ENCODE measurements around the gene MED22.
A peak's percentile ranks its signal among the peaks of the same experiment; 100 is the strongest.

Gene MED22

DNA sequence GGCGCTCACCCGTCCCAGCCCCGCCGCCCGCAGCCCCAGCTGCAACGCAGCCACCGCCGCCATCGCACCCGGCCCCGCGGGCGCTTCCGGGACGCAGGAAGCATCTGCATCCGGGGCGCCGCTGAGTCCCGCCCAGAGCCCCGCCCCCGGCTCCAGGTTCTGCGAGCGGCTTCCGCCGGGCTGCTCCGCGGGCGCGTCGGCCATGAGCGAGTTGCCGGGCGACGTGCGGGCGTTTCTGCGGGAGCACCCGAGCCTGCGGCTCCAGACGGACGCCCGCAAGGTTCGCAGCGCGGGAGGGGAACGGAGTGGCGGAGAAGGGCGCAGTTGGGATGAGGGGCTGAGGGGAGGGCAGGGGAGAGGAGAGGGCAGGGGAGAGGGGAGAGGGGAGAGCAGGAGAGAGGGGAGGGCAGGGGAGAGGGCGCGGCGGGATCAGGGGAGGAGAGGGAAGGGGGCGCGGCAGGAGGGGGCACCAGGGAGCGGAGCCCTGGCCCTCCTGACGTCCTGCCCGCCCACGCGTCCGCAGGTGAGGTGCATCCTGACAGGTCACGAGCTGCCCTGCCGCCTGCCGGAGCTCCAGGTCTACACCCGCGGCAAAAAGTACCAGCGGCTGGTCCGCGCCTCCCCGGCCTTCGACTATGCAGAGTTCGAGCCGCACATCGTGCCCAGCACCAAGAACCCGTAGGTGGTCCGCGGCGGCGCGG is 8.6 kb upstream of the MED22 start, which contains the start of the genes SURF1 and SURF2:
TSS of gene SURF1 (minus strand) at position 97 of the 701 bp plus-strand sequence. CDS start at position 63, 34 bp downstream.
TSS of gene SURF2 (plus strand) at position 160 of the 701 bp plus-strand sequence. CDS start at position 203, 43 bp downstream.
- DNase-seq (ENCODE audit: low read depth in 2 of 3, low spot score in 2 of 3): peak in 2 of 3 experiments; percentile 62 to 77

DNA sequence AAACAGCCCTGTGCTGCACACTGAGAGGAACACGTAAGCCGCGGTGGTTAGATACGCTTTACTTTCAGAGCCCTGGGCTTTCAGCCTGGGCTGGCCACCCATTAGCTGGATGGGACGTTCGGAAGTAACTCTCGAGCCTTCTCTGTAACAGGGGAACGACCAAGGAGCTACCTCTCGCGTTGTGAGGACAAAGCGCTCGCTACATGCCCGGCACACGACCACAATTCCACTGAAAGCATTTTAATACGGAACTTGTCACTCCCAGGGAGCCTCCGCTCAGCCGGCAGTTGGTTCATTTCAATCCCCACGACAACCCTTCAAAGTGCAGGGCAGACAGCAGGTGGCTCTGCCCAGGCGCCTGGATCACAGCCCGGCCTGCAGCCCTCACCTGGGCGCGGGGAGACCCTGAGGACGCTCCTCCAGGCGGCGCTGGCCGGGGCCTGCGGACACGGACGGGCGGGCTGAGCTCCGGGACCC is 8.0 kb upstream of the MED22 start:
- DNase-seq (ENCODE audit: low read depth in 2 of 3, low spot score in 2 of 3): no peak

GRCh38 chr9:133354766-133355165 is 6.8 kb upstream of the MED22 start:
- DNase-seq (ENCODE audit: low read depth in 2 of 3, low spot score in 2 of 3): no peak

DNA sequence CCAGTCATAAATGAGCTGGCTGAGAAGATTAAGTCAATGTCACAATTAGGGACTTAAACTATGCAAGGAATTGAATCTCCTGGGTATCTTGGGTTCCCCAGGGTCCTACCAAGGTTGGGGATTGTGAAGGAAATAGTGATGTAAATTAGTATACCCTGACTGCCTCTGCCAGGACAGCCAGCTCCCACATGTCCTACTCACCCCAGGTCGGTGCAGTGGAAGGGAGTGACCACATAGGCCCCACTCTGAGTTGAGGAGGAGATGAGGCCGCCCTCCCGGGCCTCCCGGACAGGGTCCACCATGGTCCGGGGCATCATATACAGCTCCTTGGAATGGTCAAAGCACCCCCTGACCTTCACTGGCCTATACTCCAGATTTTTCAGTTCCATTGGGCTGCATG is 5.6 kb upstream of the MED22 start:
- no peak for DNase-seq (ENCODE audit: low read depth in 2 of 3, low spot score in 2 of 3)

DNA sequence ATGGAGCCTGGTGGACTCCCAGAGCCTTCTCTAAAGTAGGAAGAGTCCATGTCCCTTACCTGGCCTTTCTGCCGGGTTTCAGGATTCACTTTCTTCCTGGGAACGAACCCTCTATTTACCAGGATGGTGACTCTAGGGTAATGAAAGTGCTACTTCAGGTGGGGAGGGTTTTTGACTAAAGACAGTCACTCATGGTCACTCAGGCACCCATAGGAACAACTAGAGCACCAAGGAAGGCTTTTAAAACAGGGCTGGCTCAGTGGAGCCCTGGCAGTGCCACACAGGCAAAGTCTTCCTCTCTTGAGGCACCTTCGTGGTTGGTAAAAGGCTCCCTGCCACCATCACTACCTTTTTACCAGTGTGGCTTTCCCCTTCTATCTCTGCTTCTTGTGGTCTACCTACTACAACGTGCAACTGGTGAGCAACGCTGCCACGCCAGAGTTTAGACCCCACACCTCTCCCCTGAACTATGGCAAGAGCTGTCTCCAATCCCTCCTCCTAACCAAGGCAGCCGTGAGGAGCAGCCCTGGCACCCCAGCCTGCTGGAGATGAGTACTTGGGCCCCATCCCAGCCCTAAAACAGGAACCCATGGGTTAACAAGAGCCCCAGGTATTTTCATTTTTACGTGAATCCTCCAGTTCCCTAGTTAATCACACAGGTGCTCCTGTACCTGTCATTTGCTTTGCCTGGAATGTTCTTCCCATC is 4.9 kb upstream of the MED22 start:
- no peak for DNase-seq (ENCODE audit: low read depth in 2 of 3, low spot score in 2 of 3)

GRCh38 chr9:133351908-133352634 is 4.1 kb upstream of the MED22 start:
- no peak for DNase-seq (ENCODE audit: low read depth in 2 of 3, low spot score in 2 of 3)

DNA sequence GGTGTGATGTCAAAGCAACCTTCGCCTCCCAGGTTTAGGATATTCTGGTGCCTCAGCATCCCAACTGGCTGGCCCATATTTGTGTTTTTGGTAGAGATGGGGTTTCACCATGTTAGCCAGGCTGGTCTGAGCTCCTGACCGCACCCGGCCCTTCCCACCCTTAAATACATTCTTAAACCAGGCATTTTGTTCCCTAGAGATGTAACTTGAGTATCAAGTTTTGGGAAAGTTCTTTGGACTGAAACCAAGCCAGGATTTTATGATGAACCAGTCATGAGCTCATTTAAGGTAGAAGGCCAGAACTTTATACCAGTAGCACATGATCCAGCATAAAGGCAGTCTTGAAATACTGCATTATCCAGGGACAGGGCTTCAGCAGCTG is 3.6 kb upstream of the MED22 start:
- no peak for DNase-seq (ENCODE audit: low read depth in 2 of 3, low spot score in 2 of 3)

DNA sequence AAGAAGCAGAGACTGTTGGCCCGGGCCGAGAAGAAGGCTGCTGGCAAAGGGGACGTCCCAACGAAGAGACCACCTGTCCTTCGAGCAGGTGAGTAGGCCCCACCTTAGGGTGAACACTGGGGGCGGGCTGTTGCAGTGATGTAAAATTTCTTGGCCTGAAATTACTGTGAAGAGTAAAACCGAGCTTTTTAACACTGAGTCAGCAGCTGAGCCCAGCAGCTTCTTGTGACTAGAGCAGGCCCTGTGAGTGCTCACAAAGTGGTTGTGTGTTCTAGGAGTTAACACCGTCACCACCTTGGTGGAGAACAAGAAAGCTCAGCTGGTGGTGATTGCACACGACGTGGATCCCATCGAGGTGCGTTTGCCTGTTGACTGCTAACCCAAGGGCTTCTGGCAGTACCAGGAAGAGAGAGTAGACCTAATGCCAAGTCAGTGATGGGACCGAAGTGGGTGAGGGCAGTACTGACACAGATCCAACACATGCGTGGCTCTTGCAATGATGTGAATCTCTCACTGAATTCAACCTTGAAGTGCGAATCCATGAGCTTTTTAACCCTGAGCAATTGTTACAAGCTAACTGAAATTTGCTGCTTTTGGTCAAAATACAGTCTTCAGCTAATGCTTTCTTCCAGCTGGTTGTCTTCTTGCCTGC is 2.2 kb upstream of the MED22 start:
- DNase-seq (ENCODE audit: low read depth in 2 of 3, low spot score in 2 of 3): no peak

GRCh38 chr9:133348718-133349573 is 1.0 kb upstream of the MED22 start:
- DNase-seq (ENCODE audit: low read depth in 2 of 3, low spot score in 2 of 3): no peak

DNA sequence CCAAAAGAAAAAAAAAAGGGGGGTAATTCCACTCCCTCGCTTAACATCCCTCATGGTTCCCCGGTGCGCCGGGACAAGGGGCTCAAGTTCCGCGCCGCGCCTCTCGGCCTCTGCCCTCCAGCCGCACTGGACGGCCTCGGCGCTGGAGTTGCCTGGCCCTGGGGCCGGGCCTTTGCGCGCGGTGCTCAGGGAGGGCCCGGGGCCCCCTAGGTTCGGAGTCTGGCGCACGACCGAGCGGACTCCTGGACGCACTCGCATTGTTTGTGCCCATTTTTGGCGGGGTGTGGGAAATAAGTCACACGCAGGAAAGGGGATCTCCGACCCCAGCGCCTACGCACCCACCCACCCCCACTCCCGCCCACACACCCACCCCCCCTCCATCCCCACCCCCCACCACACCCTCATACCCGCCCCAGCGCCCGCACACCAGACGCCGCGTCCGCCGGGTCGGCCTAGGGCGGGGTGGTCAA is 381 bp downstream of the MED22 start:
- no peak for DNase-seq (ENCODE audit: low read depth in 2 of 3, low spot score in 2 of 3)

GRCh38 chr9:133346021-133346785 is 1.7 kb downstream of the MED22 start:
- no peak for DNase-seq (ENCODE audit: low read depth in 2 of 3, low spot score in 2 of 3)

GRCh38 chr9:133345596-133345995 is 2.3 kb downstream of the MED22 start:
- DNase-seq (ENCODE audit: low read depth in 2 of 3, low spot score in 2 of 3): no peak

DNA sequence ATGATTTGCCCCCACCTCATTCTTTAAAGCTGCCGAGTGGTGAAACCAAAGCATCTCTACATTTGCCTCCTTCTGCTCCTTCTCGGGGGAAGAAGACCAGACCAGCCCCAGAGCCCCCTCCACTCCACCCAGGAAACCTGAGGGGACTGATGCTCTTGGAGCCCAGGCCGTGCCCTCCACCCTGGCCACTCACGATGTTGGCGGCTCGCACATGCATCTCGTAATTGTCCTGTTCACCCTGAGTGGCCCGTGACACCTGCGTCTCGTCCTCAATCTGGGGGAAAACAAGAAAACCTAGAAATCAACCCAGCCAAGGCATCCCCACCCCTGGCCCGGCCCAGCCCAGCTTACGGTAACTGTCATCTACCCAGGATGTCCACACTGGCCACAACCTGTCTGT is 3.0 kb downstream of the MED22 start:
- DNase-seq (ENCODE audit: low read depth in 2 of 3, low spot score in 2 of 3): no peak

- DNase-seq (ENCODE audit: low read depth in 2 of 3, low spot score in 2 of 3): no peak
Measured at GRCh38 chr9:133344071-133344470, 3.9 kb downstream of the MED22 start.

DNA sequence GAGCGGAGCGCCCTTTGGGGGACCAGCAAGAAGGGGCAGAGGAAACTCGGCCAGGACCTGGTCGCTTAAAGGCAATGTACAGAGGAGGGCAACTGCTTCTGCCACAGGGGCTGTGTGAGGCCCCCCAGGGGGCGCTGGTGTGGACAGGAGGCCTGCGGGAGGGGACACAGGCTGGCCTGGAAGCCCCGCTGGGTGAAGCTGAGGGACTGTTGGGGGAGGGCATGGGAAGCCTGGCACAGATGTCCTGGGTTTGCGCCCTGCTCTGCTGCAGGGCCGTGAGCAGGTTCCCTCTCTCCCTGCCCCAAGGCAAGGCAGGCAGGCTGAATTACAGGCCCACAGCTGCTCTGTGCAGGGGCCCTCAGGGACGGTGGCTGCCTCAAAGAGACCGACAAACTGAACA is 5.4 kb downstream of the MED22 start:
- DNase-seq (ENCODE audit: low read depth in 2 of 3, low spot score in 2 of 3): no peak

- DNase-seq (ENCODE audit: low read depth in 2 of 3, low spot score in 2 of 3): no peak
Measured at GRCh38 chr9:133342069-133342406, 5.9 kb downstream of the MED22 start.

GRCh38 chr9:133341369-133342068 is 6.4 kb downstream of the MED22 start:
- no peak for DNase-seq (ENCODE audit: low read depth in 2 of 3, low spot score in 2 of 3)

GRCh38 chr9:133340916-133341315 is 7.0 kb downstream of the MED22 start:
- DNase-seq (ENCODE audit: low read depth in 2 of 3, low spot score in 2 of 3): no peak

DNA sequence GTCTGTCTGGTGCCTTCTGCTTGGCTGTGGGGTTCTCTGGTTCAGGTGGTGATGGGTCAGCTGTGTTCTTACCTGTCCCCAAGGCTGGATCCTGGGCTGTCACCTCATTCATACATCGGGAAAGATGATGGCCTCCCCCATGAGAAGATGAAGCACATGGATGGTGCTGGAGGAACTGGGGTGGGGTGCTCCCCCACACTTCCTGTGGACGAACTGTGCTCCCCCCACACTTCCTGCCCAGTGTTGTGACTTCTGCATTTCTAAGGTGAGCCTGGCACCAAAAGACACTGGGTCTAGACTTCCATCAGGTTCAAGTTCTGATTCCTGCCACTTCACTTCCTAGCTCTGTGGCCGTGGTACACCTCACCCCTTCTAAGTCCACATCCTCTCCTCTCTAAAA is 7.7 kb downstream of the MED22 start:
- no peak for DNase-seq (ENCODE audit: low read depth in 2 of 3, low spot score in 2 of 3)

All from activated CD8-positive, alpha-beta memory T cell treated with anti-CD3 and anti-CD28 coated beads for 48 hours (primary cell).